Measurements from ENCODE around the gene ARHGAP12. TPM values are rescaled to one million over a fixed set of nuclear protein-coding genes. Genes with fewer than 3 reads are reported as not detected.
A peak's percentile ranks its signal among the peaks of the same experiment; 100 is the strongest.

The ARHGAP12 gene
- total RNA-seq, 1 donor from 2014 or later, result 82.2 TPM

- no peak for DNase-seq (ENCODE audit: low read depth)
Measured at GRCh38 chr10:31885971-31886370, 42.7 kb downstream of the ARHGAP12 start.

GRCh38 chr10:31884386-31884785, 44.2 kb downstream of the ARHGAP12 start:
- no peak for DNase-seq (ENCODE audit: low read depth)

- no peak for DNase-seq (ENCODE audit: low read depth)
Measured at GRCh38 chr10:31883397-31883796, 45.2 kb downstream of the ARHGAP12 start.

GRCh38 chr10:31878486-31878885, 50.1 kb downstream of the ARHGAP12 start:
- DNase-seq (ENCODE audit: low read depth), result no peak

- no peak for DNase-seq (ENCODE audit: low read depth)
Measured at GRCh38 chr10:31876652-31877352, 51.8 kb downstream of the ARHGAP12 start.

- no peak for DNase-seq (ENCODE audit: low read depth)
Measured at GRCh38 chr10:31875608-31876007, 53.0 kb downstream of the ARHGAP12 start.

GRCh38 chr10:31873724-31874123, 54.9 kb downstream of the ARHGAP12 start:
- peak; percentile 22 for DNase-seq (ENCODE audit: low read depth)

- DNase-seq (ENCODE audit: low read depth), result peak; percentile 58
Measured at GRCh38 chr10:31871266-31872065, 57.2 kb downstream of the ARHGAP12 start.

GRCh38 chr10:31867646-31868045, 61.0 kb downstream of the ARHGAP12 start:
- no peak for DNase-seq (ENCODE audit: low read depth)

- no peak for DNase-seq (ENCODE audit: low read depth)
Measured at GRCh38 chr10:31866118-31866670, 62.4 kb downstream of the ARHGAP12 start.

- DNase-seq (ENCODE audit: low read depth), result peak; percentile 14
Measured at GRCh38 chr10:31864834-31865518, 63.7 kb downstream of the ARHGAP12 start.

GRCh38 chr10:31855033-31855432, 73.6 kb downstream of the ARHGAP12 start:
- no peak for DNase-seq (ENCODE audit: low read depth)

GRCh38 chr10:31853629-31854028, 75.0 kb downstream of the ARHGAP12 start:
- no peak for DNase-seq (ENCODE audit: low read depth)

GRCh38 chr10:31851216-31851615, 77.4 kb downstream of the ARHGAP12 start:
- DNase-seq (ENCODE audit: low read depth), result no peak

- no peak for DNase-seq (ENCODE audit: low read depth)
Measured at GRCh38 chr10:31847515-31847914, 81.1 kb downstream of the ARHGAP12 start.

- no peak for DNase-seq (ENCODE audit: low read depth)
Measured at GRCh38 chr10:31838709-31839108, 89.9 kb downstream of the ARHGAP12 start.

- no peak for DNase-seq (ENCODE audit: low read depth)
Measured at GRCh38 chr10:31838065-31838464, 90.6 kb downstream of the ARHGAP12 start.

- peak; percentile 11 for DNase-seq (ENCODE audit: low read depth)
Measured at GRCh38 chr10:31836569-31837406, 91.8 kb downstream of the ARHGAP12 start.

- no peak for DNase-seq (ENCODE audit: low read depth)
Measured at GRCh38 chr10:31833753-31834152, 94.9 kb downstream of the ARHGAP12 start.

- no peak for DNase-seq (ENCODE audit: low read depth)
Measured at GRCh38 chr10:31832261-31832660, 96.4 kb downstream of the ARHGAP12 start.

- peak; percentile 20 for DNase-seq (ENCODE audit: low read depth)
Measured at GRCh38 chr10:31830887-31831286, 97.7 kb downstream of the ARHGAP12 start.

All from myocyte (in vitro differentiated cells).